Osteoblast (primary cell): ENCODE measurements around the gene UPK1B. TPM values are rescaled to one million over a fixed set of nuclear protein-coding genes. Genes with fewer than 3 reads are reported as not detected.
A peak's percentile ranks its signal among the peaks of the same experiment; 100 is the strongest.

Experiments used
- DNase-seq: peaks from one replicate; pipeline ENCODE4 v3.0.0; 2011; ENCODE audit warnings: low spot score, mixed read lengths; ENCODE audit not compliant: insufficient read length; ENCODE audit errors: missing footprints
- H2AFZ ChIP-seq: 2 replicates; pipeline ENCODE4 v1.6.0; 2011; ENCODE audit warnings: mild to moderate bottlenecking, low read length
- H3K27ac ChIP-seq: 2 replicates; pipeline ENCODE4 v1.5.1; 2011; ENCODE audit warnings: mild to moderate bottlenecking, low read depth, low read length, moderate library complexity
- H3K27me3 ChIP-seq: 2 replicates; pipeline ENCODE4 v1.6.0; 2012; ENCODE audit warnings: mild to moderate bottlenecking, control low read depth, inconsistent platforms, low read length, moderate library complexity; ENCODE audit not compliant: insufficient read depth
- H3K36me3 ChIP-seq: 2 replicates; pipeline ENCODE4 v1.5.1; 2011; ENCODE audit warnings: mild to moderate bottlenecking, low read length, control low read depth, moderate library complexity; ENCODE audit not compliant: insufficient read depth
- H3K4me1 ChIP-seq: 2 replicates; pipeline ENCODE4 v1.5.1; 2011; ENCODE audit warnings: mild to moderate bottlenecking, low read length, control low read depth, moderate library complexity; ENCODE audit not compliant: insufficient read depth
- H3K4me2 ChIP-seq: 2 replicates; pipeline ENCODE4 v1.6.0; 2011; ENCODE audit warnings: mild to moderate bottlenecking, low read length; ENCODE audit not compliant: insufficient read depth
- H3K4me3 ChIP-seq: fragments of 200-600 bp; sonication (generic); 3 replicates; pipeline ENCODE4 v1.5.1; 2012; ENCODE audit warnings: mild to moderate bottlenecking, low read length, inconsistent platforms; ENCODE audit not compliant: insufficient read depth
- H3K79me2 ChIP-seq: 2 replicates; pipeline ENCODE4 v1.6.0; 2012; ENCODE audit warnings: mild to moderate bottlenecking, low read length, control low read depth, inconsistent platforms; ENCODE audit not compliant: insufficient read depth
- H3K9me3 ChIP-seq: 2 replicates; pipeline ENCODE4 v1.5.1; 2011; ENCODE audit warnings: low read depth, low read length, control low read depth
- H4K20me1 ChIP-seq: 2 replicates; pipeline ENCODE4 v1.6.0; 2012; ENCODE audit warnings: mild to moderate bottlenecking, low read length, control low read depth; ENCODE audit not compliant: insufficient read depth
- total RNA-seq: library from RNA; depleted of rRNA; stranded (reverse); fragments of >200 nt; gene quantifications from 2 replicates; pipeline ENCODE4 v1.2.3, GENCODE V29; 2012
- TF ChIP-seq, protein P1 (sequence below): IDR thresholded peaks from 2 replicates; pipeline ENCODE4 v1.5.1; 2011; ENCODE audit warnings: mild to moderate bottlenecking, low read depth, low read length, moderate library complexity; ENCODE audit errors: extremely low read depth

The UPK1B gene
- total RNA-seq, 1 donor = 0.36 TPM

DNA sequence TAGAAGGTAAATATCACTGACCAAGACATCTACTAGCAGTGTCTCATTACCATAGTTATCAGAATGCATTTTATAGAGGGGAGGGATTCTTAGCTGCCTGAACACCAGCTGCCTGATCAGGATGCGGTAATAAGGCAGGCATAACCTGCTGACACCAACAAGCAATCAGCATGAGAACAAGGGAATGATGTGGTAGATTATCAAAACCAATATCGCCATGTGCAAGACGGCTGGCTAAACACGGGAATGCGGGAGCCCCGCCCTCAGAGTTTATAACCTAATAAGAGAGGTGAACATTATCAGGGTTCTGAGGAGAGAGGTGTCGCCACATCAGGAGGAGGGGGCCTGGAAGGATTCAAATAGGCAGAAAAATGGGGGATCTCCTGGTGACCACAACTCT lies 46.8 kb downstream of the UPK1B start:
- no peak for DNase-seq
- Histone ChIP-seq H2AFZ (no peak overlapping the region), H3K4me2 (no peak overlapping the region), H3K9me3 (no peaks in the 10 kb centered on the region), H3K4me1 (peaks cover 3% of the 10 kb centered on the region), H3K27ac (no peak overlapping the region), H3K4me3 (no peak overlapping the region), H3K36me3 (peaks cover 58% of the 10 kb centered on the region), H3K27me3 (no peaks in the 10 kb centered on the region), H4K20me1 (peaks cover 5% of the 10 kb centered on the region), H3K79me2 (no peaks in the 10 kb centered on the region)
- TF ChIP-seq, protein P1, sequence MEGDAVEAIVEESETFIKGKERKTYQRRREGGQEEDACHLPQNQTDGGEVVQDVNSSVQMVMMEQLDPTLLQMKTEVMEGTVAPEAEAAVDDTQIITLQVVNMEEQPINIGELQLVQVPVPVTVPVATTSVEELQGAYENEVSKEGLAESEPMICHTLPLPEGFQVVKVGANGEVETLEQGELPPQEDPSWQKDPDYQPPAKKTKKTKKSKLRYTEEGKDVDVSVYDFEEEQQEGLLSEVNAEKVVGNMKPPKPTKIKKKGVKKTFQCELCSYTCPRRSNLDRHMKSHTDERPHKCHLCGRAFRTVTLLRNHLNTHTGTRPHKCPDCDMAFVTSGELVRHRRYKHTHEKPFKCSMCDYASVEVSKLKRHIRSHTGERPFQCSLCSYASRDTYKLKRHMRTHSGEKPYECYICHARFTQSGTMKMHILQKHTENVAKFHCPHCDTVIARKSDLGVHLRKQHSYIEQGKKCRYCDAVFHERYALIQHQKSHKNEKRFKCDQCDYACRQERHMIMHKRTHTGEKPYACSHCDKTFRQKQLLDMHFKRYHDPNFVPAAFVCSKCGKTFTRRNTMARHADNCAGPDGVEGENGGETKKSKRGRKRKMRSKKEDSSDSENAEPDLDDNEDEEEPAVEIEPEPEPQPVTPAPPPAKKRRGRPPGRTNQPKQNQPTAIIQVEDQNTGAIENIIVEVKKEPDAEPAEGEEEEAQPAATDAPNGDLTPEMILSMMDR = no peak

- TF ChIP-seq, protein P1 = no peak
- DNase-seq = no peak
Observed at GRCh38 chr3:119220970-119221667, 47.7 kb downstream of the UPK1B start.

DNA sequence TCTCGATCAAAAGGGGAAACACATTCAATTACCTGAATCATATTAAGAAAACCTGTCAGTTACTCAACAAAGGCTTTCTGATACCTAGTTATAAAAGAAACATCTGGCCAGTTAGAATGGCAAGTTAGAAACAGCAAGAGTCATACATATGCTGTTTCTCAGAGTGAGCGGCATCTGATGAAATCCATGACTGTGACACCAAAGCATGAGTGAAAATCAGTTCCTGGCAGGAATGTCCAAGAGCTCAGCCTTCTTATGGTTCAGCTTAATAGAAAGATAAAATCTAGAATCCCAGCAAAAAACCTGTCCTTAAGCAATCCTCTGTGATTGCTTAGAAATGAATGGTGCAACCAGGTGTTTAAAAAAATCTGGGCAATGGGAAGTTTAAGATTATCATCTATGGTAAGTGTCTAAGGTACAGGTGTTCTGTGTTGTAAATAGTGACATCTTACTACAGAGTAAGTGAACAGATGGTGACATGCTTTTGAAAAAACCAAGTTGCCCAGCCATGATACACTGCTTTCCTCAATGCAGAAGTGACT lies 48.5 kb downstream of the UPK1B start:
- H2AFZ ChIP-seq = no peak overlapping the region
- DNase-seq = no peak
- peaks cover 3% of the 10 kb centered on the region for H3K4me1 ChIP-seq
- no peak overlapping the region for H3K27ac ChIP-seq
- peaks cover 5% of the 10 kb centered on the region for H4K20me1 ChIP-seq
- H3K79me2 ChIP-seq = no peaks in the 10 kb centered on the region
- H3K4me3 ChIP-seq = no peak overlapping the region
- TF ChIP-seq, protein P1 = no peak
- H3K27me3 ChIP-seq = no peaks in the 10 kb centered on the region
- H3K36me3 ChIP-seq = peaks cover 58% of the 10 kb centered on the region
- no peaks in the 10 kb centered on the region for H3K9me3 ChIP-seq
- no peak overlapping the region for H3K4me2 ChIP-seq

More at GRCh38 chr3:119220970-119221667, 47.7 kb downstream of the UPK1B start:
- peaks cover 5% of the 10 kb centered on the region for H4K20me1 ChIP-seq
- H3K4me1 ChIP-seq = peaks cover 3% of the 10 kb centered on the region
- H3K9me3 ChIP-seq = no peaks in the 10 kb centered on the region
- H3K4me3 ChIP-seq = no peak overlapping the region
- H3K27ac ChIP-seq = peak overlapping the region; percentile 11
- peaks cover 55% of the 10 kb centered on the region for H3K36me3 ChIP-seq
- H2AFZ ChIP-seq = no peak overlapping the region
- no peaks in the 10 kb centered on the region for H3K79me2 ChIP-seq
- H3K4me2 ChIP-seq = no peak overlapping the region
- H3K27me3 ChIP-seq = no peaks in the 10 kb centered on the region

DNA sequence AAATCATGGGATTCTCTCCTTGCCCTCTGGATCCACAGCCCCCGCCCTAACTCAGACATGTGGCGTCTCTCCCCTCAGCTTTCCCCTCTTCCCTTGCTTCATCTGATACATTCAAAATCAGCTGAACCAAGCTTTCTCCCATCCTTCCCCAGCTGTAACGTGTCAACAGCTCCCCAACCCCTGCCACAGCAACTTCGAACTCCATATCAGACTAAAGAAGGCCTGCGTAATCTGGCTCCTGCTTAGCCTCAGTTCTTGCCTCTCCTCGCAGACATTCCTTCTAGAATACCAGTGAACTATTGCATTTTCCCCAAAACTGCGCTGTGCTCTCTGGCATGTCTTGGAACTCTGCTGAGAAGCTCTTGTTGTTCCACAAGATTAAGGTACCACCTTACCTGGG lies 49.0 kb downstream of the UPK1B start:
- TF ChIP-seq, protein P1 = no peak
- Histone ChIP-seq H3K27me3 (no peaks in the 10 kb centered on the region), H3K4me3 (no peak overlapping the region)

More for the DNA sequence above, 49.0 kb downstream of the UPK1B start:
- H3K36me3 ChIP-seq = peaks cover 56% of the 10 kb centered on the region
- H3K79me2 ChIP-seq = no peaks in the 10 kb centered on the region
- H3K27ac ChIP-seq = no peak overlapping the region
- H3K4me2 ChIP-seq = no peak overlapping the region
- no peak for DNase-seq
- no peaks in the 10 kb centered on the region for H3K9me3 ChIP-seq
- H3K4me1 ChIP-seq = peaks cover 3% of the 10 kb centered on the region
- H4K20me1 ChIP-seq = peaks cover 3% of the 10 kb centered on the region
- H2AFZ ChIP-seq = no peak overlapping the region
